HFFc6 (cell line): ENCODE data around the gene MECR. TPM values are rescaled to one million over a fixed set of nuclear protein-coding genes. Genes with fewer than 3 reads are reported as not detected.

Experiments
- DNase-seq: peaks from one replicate; pipeline ENCODE4 v3.0.0-alpha.2; 2018
- H3K27ac Mint-ChIP-seq: 2 replicates; pipeline ENCODE4 v1.8.0; 2020; ENCODE audit warnings: mild to moderate bottlenecking, mixed read lengths
- H3K27me3 Mint-ChIP-seq: 2 replicates; pipeline ENCODE4 v1.8.0; 2021; ENCODE audit warnings: mild to moderate bottlenecking, moderate library complexity, mixed read lengths; ENCODE audit not compliant: insufficient read depth
- H3K36me3 Mint-ChIP-seq: 2 replicates; pipeline ENCODE4 v1.8.0; 2021; ENCODE audit warnings: low read depth, mixed read lengths
- H3K4me1 Mint-ChIP-seq: 2 replicates; pipeline ENCODE4 v1.8.0; 2020; ENCODE audit warnings: low read depth, mixed read lengths
- H3K4me3 Mint-ChIP-seq: 2 replicates; pipeline ENCODE4 v1.8.0; 2020; ENCODE audit warnings: mild to moderate bottlenecking, moderate library complexity, mixed read lengths
- H3K9me3 Mint-ChIP-seq: 2 replicates; pipeline ENCODE4 v1.8.0; 2020; ENCODE audit warnings: mild to moderate bottlenecking, mixed read lengths
- total RNA-seq, 6 experiments: library from RNA; stranded (reverse); fragmentation: NEBNext Ultra II Directional; extraction: Animal tissue kit (Norgen Biotek cat#: 25700); gene quantifications; 2 replicates in 1 of 6; 3 replicates in 5 of 6; pipeline ENCODE4 v1.2.3, GENCODE V29; 2021
- TF ChIP-seq, protein P1 (sequence below): fragments of 200-600 bp; sonication (generic); IDR thresholded peaks from 2 replicates; pipeline ENCODE4 v1.5.0; 2021; ENCODE audit warnings: antibody characterized with exemption, mild to moderate bottlenecking

Gene MECR
- total RNA-seq, 6 experiments from 2014 or later: 20.5 to 27.1 (median 21.9) TPM

DNA sequence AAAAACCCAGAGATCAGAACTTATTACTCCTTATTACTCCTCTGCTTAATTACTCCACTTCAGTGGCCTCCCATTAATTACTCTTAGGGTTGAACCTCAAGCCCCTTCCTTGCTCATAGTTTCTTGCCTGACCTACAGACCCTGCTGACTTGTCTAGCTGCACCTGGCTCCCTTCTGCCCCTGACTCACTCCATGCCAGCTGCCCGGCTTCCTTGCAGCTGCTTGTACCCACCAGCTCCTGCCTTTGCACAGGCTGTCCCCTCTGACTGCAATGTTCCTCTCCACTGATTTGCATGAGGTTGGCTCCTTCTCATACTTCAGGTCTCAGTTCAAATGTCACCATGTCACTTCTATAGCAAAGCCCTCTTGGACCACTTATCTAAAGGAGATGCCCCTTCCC is 3.7 kb upstream of the MECR start:
- no peak overlapping the region for H3K27ac Mint-ChIP-seq
- DNase-seq: no peak
- H3K36me3 Mint-ChIP-seq: no peaks in the 10 kb centered on the region
- H3K9me3 Mint-ChIP-seq: no peaks in the 10 kb centered on the region
- TF ChIP-seq, protein P1, sequence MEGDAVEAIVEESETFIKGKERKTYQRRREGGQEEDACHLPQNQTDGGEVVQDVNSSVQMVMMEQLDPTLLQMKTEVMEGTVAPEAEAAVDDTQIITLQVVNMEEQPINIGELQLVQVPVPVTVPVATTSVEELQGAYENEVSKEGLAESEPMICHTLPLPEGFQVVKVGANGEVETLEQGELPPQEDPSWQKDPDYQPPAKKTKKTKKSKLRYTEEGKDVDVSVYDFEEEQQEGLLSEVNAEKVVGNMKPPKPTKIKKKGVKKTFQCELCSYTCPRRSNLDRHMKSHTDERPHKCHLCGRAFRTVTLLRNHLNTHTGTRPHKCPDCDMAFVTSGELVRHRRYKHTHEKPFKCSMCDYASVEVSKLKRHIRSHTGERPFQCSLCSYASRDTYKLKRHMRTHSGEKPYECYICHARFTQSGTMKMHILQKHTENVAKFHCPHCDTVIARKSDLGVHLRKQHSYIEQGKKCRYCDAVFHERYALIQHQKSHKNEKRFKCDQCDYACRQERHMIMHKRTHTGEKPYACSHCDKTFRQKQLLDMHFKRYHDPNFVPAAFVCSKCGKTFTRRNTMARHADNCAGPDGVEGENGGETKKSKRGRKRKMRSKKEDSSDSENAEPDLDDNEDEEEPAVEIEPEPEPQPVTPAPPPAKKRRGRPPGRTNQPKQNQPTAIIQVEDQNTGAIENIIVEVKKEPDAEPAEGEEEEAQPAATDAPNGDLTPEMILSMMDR: no peak
- H3K4me3 Mint-ChIP-seq: no peak overlapping the region
- peaks cover 43% of the 10 kb centered on the region for H3K4me1 Mint-ChIP-seq
- peaks cover 3% of the 10 kb centered on the region for H3K27me3 Mint-ChIP-seq

DNA sequence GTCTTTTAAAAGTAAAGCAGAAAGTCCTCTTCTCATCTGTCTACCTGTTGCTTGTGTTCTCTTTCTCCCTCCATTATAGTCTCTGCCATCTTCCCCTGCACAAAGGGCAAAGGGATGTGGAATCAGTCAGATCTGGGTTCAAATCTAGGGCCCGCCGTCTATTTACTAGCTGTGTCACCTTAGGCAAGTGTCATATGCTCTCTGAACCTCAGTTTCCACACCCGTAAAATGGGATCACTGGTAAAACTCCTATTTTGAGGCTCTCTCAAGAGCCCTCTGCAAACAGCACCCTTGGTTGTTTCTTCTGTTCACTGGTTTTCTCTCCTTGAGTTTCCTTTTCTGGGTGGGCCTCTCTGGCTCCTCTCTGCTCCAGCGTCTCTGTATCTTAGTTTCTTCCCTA is 3.0 kb upstream of the MECR start:
- Mint-ChIP-seq H3K27ac (no peak overlapping the region), H3K27me3 (peaks cover 3% of the 10 kb centered on the region), H3K4me1 (peaks cover 36% of the 10 kb centered on the region), H3K4me3 (no peak overlapping the region), H3K36me3 (no peaks in the 10 kb centered on the region), H3K9me3 (no peaks in the 10 kb centered on the region)
- TF ChIP-seq, protein P1: no peak
- DNase-seq: no peak

- Mint-ChIP-seq H3K27ac (no peak overlapping the region), H3K4me1 (peaks cover 35% of the 10 kb centered on the region), H3K36me3 (no peaks in the 10 kb centered on the region), H3K27me3 (peaks cover 3% of the 10 kb centered on the region), H3K9me3 (no peaks in the 10 kb centered on the region), H3K4me3 (no peak overlapping the region)
- DNase-seq: no peak
- TF ChIP-seq, protein P1: no peak
Observed at GRCh38 chr1:29232387-29232786, 1.7 kb upstream of the MECR start.

DNA sequence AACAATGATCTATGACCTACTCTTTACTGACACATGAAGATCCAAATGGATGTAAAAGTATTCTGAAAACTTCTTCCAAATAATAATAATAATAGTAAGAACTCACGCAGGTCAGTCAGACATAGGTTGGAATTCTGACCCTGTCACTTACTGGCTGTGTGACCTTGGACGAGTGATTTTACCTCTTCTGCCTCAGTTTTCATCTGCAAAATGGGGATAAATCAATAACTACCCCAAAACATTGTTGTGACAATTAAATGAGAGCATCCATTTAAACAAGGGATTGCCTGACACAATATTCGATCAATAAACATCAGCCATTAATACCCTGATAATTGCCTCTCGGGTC is 556 bp downstream of the MECR start:
- H3K27me3 Mint-ChIP-seq: peaks cover 2% of the 10 kb centered on the region
- peak overlapping the region; percentile 94 for H3K4me3 Mint-ChIP-seq
- H3K9me3 Mint-ChIP-seq: no peaks in the 10 kb centered on the region
- H3K27ac Mint-ChIP-seq: peak overlapping the region; percentile 82
- no peak for DNase-seq
- H3K4me1 Mint-ChIP-seq: peaks cover 29% of the 10 kb centered on the region
- TF ChIP-seq, protein P1: no peak
- H3K36me3 Mint-ChIP-seq: no peaks in the 10 kb centered on the region

DNA sequence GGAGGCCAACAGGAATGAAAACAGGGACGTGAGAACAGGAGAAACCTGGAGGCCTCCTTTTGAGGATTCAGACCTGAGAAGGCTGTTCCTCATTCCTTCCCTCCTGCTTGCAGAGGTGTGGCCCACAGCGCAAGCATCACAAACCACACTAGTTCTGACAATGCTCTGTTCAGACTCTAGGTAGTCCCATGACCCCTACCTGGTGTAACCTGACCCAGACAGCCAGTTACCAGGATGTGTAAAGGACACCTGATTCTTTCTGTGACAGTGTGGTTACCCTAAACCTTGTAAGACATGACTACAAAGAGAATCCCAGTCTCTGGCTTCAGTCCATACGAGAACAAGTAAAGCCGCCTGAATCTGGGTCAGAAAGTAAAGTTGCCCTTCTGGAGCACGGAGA is 3.2 kb downstream of the MECR start:
- Mint-ChIP-seq H3K27me3 (no peaks in the 10 kb centered on the region), H3K9me3 (no peaks in the 10 kb centered on the region), H3K36me3 (no peaks in the 10 kb centered on the region), H3K27ac (no peak overlapping the region), H3K4me1 (peaks cover 35% of the 10 kb centered on the region), H3K4me3 (no peak overlapping the region)
- no peak for DNase-seq
- TF ChIP-seq, protein P1: no peak

DNA sequence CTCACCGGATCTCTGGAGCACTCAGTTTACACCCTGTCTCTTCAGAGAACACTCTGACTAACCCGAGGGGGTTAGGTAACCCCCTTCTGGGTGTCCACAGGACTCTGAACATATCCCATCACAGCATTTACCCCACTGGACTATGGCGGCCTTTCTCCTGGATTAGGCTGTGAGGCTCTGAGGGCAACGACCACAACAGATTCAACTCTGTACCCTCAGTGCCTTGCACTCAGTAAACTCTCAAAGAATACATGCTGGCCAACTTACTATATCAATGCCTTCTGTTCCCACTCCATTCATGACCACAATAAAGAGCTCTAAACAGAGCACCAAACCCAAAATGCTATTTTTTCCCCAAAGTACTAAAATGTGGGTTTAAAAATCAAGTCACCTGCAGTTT is 5.4 kb downstream of the MECR start:
- H3K9me3 Mint-ChIP-seq: no peaks in the 10 kb centered on the region
- H3K27ac Mint-ChIP-seq: no peak overlapping the region
- H3K36me3 Mint-ChIP-seq: peaks cover 3% of the 10 kb centered on the region; the same call in 1 of the 2 replicates

More for the DNA sequence above, 5.4 kb downstream of the MECR start:
- TF ChIP-seq, protein P1: no peak
- Mint-ChIP-seq H3K27me3 (no peaks in the 10 kb centered on the region), H3K4me1 (peaks cover 22% of the 10 kb centered on the region), H3K4me3 (no peak overlapping the region)
- DNase-seq: no peak
